HG03460 (cell line): ENCODE results near the gene PIGB.
A peak's percentile ranks its signal among the peaks of the same experiment; 100 is the strongest.
"Not testable (repeated sequence)": the region's sequence is repeated elsewhere in the genome, so short reads cannot be mapped to it uniquely, and the experiment has no call there.

Experiments
- ATAC-seq: cut with Tn5 transposase; IDR thresholded peaks from one replicate; pipeline ENCODE4 v1.9.1; 2021; ENCODE audit not compliant: unreplicated experiment

Gene PIGB

DNA sequence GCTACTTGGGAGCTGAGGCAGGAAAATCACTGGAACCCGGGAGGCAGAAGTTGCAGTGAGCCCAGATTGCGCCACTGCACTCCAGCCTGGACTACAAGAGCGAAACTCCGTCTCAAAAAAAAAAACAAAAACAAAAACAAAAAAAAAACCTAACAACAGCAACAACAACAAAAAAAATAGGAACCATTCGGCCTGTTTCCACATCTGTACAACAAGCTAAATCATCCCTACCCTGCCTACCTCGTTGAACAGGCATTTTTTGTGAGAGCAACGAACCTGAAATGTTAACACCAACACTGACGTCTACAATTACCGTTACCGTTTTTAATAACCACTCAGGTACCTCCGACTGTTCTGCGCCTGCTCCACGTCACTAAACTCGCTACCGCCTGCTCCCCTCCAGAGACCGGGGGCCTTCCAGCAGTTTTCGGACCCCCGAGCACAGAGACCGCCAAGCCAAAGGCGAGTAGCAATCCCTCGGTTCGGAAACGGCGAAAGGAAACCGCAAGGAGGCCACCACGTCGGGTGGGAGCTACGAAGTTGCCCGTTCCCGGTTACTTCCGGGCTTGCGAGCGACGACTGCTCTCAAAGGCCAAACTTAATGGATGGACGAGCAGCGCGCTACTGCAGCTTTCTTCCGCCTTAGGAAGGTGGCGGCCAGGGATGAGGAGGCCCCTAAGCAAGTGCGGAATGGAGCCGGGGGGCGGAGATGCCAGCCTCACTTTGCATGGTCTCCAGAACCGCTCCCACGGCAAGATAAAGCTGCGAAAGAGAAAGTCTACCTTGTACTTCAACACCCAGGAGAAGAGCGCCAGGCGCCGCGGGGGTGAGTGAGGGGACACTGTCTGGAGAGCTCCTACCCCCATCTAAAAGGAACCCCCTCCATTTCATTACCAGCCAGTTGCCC, at the start of gene PIGB, which contains the start of gene PIGBOS1:
PIGB (plus strand) TSS at position 635 of the 907 bp plus-strand sequence; CDS start at position 664, 29 bp downstream.
PIGBOS1 (minus strand) TSS at position 536 of the 907 bp plus-strand sequence. CDS start 1,331 bp downstream, outside the sequence.
- ATAC-seq, result peak; percentile 91

DNA sequence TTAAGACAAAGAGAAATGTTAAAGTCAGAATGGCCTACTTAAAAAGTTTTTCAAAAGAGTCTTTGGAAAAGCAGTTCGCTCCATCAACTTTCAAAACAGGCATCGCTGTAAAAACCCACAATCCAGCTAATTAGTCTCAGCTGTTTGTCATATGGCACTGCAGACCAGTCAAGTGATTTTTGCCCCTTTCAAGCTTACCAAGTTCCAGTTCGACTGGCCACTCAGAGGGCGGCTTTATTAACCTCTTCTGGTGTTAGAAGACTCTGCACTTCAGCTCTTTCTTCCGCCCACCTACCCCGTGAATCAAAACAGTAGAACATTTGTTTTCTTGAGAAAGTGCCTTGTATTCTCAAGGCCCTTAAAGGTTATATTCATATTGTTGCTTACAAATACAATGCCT, 48.7 kb upstream of the PIGB start:
- ATAC-seq, result no peak

- ATAC-seq, result no peak
Measured at GRCh38 chr15:55276324-55276723, 42.7 kb upstream of the PIGB start.

DNA sequence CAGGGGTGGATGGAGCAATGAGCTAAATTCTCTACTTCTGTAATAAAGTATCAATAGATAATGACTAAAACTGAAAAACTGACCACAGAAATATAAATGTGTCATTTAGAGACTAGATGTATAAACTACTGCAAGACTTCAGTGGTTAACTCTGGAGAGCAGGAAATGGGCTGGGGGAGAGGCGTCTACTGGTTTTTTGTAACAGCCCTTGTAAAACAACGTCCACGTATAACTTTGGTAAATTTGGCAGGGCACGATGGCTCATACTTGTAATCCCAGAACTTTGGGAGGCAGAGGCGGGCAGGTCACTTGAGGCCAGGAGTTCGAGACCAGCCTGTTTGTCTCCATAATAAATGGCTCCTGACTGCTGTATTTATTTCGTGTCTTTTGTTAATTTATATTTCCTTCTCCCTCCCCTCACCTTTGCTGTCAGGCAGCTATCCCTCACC, 41.9 kb upstream of the PIGB start:
- peak; percentile 45 for ATAC-seq

GRCh38 chr15:55277715-55278114, 41.3 kb upstream of the PIGB start:
- no peak for ATAC-seq

- no peak for ATAC-seq
Measured at GRCh38 chr15:55279100-55279745, 39.8 kb upstream of the PIGB start.

- peak; percentile 74 for ATAC-seq
Measured at GRCh38 chr15:55279746-55280351, 39.2 kb upstream of the PIGB start.

DNA sequence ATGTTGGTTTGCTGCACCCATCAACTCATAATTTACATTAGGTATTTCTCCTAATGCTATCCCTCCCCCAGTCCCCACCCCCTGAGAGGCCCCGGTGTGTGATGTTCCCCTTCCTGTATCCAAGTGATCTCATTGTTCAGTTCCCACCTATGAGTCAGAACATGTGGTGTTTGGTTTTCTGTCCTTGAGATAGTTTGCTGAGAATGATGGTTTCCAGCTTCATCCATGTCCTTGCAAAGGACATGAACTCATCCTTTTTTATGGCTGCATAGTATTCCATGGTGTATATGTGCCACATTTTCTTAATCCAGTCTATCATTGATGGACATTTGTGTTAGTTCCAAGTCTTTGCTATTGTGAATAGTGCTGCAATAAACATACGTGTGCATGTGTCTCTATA, 38.4 kb upstream of the PIGB start:
- not testable (repeated sequence) for ATAC-seq

GRCh38 chr15:55281517-55282228, 37.3 kb upstream of the PIGB start:
- ATAC-seq, result no peak

DNA sequence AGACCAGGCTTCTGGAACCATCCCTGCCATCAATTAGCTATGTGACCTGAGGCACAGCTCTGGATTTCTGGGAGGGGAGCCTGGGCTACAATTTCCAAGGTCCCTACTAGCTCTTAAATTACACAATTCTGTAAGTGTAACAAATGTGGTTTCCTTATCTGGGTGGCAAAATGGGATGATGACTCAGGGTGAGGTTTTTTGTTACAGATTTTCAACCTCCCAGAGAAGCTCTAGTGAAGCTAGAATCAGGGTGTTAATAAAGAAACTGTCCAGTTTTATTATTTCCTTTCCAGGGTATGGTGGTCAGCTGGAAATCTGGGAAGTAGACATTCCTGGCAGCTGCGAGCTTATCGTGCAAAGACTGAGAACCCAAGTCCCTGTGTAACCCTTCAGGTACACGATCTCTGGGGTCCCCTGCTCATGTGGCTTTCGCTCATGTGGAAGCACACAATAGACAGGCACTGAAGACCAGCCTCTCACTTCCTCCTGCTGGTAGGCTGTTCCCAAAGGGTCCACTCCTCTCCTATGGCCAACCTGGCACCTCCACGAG, 36.7 kb upstream of the PIGB start:
- no peak for ATAC-seq

DNA sequence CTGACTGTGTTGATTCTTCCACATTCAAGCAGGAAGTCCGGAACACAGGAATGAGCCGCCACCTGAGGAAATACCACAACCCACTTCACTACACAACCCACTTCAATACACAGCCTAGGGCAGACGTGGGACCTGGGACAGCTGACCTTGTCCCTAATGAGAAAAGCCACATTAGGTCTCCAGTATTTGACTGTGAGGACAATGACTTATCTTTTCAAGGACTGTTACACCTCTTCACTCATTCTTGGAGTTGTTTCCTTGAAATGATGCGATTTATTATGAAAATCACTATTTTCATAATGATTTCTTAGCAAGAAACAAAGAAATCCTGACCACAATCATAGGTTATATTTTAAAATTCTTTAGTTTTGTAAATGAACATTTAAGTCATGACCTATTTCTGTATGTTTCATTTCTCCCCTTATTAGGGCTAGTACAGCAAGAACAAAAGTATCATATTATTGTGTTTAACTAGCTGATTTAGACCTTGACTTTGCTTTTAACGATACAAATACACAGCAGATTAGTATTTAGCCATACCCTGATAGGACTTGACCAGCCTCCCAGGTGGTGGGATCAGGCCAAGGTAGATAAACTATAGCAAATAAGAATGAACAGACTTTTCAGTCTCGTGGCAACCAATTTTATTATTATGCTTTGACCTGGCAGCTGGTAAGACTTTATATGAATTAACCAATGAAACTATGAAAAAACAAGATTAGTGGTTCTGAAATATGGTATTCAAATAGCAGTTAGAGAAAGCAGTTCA, 35.5 kb upstream of the PIGB start:
- ATAC-seq, result no peak

GRCh38 chr15:55284426-55284825, 34.6 kb upstream of the PIGB start:
- ATAC-seq, result no peak

DNA sequence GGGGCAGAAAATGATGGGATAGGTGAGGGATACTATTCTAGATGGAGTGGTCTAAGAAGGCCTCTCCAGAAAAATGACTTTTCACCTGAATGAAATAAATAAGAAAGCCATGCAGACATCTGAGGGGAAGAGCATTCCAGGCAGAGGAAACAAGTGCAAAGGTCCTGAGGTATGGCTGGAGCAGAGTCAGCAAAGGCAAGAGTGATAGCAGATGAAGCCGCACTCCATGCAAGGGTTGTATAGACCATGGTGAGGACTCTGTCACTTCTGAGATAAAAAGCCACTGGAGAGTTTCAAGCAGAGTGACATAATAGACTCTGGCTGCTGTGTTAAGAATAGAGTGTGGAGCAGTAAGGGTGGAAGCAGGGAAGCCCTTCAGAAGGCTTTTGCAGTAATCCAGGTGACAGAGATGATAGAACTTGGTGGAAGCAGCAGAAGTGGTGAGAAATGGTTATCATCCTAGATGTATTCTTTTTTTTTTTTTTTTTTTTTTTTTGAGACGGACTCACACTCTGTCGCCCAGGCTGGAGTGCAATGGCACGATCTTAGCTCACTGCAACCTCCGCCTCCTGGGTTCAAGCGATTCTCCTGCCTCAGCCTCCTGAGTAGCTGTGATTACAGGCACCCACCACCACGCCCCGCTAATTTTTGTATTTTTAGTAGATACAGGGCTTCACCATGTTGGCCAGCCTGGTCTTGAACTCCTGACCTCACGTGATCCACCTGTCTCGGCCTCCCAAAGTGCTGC, 32.4 kb upstream of the PIGB start:
- not testable (repeated sequence) for ATAC-seq

DNA sequence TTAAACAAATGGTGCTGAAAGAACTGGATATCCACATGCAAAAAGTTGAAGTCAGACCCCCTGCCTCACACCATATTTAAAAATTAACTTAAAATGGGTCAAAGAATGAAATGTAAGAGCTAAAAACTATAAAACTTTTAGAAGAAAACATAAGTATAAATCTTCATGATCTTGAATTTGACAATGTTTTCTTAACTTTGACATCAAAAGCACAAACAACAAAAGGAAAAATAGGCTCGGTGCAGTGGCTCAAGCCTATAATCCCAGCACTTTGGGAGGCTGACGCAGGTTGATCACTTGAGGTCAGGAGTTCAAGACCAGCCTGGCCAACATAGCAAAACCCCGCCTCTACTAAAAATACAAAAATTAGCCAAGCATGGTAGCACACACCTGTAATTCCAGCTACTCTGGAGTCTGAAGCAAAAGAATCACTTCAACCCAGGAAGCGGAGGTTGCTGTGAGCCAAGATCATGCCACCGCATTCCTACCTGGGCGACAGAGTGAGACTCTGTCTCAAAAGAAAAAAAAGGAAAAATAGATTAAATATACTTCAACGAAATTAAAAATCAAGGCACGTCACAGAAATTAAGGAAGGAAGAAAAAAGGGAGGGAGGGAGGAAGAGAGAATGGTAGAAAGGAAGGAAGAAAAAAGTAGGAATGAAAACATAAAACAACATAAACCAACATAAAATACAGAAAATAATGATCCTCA, 30.9 kb upstream of the PIGB start:
- ATAC-seq, result no peak

- ATAC-seq, result peak; percentile 28
Measured at GRCh38 chr15:55289011-55289745, 29.8 kb upstream of the PIGB start.

- peak; percentile 66 for ATAC-seq
Measured at GRCh38 chr15:55289746-55290527, 29.1 kb upstream of the PIGB start, which contains the start of gene RAB27A. Gene RAB27A (minus strand): TSS chr15:55289813. CDS start chr15:55234934, 54,879 bp downstream.

- peak; percentile 78 for ATAC-seq
Measured at GRCh38 chr15:55290528-55291057, 28.4 kb upstream of the PIGB start.
